Inflammatory macrophage (primary cell): ENCODE results near the gene ADCY9.
"Not testable (repeated sequence)": the region's sequence is repeated elsewhere in the genome, so short reads cannot be mapped to it uniquely, and the experiment has no call there.

Experiments
- DNase-seq, 2 donors: peaks; one replicate each; pipeline ENCODE4 v3.0.0-alpha.2; 2020 to 2022

Gene ADCY9

GRCh38 chr16:3949287-3949686 is 167.0 kb downstream of the ADCY9 start:
- no peak for DNase-seq

- DNase-seq: no peak
Observed at GRCh38 chr16:3948378-3948995, 167.8 kb downstream of the ADCY9 start.

- DNase-seq: no peak
Observed at GRCh38 chr16:3946604-3947180, 169.6 kb downstream of the ADCY9 start.

- DNase-seq: no peak
Observed at GRCh38 chr16:3945751-3946603, 170.3 kb downstream of the ADCY9 start.

DNA sequence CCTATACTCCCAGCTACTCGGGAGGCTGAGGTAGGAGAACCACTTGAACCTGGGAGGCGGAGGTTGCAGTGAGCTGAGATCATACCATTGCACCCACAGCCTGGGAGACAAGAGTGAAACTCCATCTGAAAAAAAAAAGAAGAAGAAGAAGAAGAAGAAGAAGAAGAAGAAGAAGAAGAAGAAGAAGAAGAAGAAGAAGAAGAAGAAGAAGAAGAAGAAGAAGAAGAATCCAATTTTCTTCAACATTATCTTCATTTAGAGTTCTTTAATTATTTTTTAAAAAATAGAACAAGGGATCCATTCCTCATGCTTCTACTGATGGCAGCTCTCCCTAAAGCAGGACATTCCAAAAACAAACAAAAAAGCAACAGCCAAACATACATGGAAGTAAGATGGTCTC is 171.8 kb downstream of the ADCY9 start:
- not testable (repeated sequence) for DNase-seq

DNA sequence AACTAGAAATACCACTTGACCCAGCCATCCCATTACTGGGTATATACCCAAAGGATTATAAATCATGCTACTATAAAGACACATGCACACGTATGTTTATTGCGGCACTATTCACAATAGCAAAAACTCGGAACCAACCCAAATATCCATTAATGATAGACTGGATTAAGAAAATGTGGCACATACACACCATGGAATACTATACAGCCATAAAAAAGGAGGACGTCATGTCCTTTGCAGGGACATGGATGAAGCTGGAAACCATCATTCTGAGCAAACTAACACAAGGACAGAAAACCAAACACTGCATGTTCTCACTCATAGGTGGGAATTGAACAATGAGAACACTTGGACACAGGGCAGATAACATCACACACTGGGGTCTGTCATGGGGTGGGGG is 174.1 kb downstream of the ADCY9 start:
- not testable (repeated sequence) for DNase-seq

- DNase-seq: peak; percentile 8 to 41
Observed at GRCh38 chr16:3938843-3939624, 177.2 kb downstream of the ADCY9 start.

DNA sequence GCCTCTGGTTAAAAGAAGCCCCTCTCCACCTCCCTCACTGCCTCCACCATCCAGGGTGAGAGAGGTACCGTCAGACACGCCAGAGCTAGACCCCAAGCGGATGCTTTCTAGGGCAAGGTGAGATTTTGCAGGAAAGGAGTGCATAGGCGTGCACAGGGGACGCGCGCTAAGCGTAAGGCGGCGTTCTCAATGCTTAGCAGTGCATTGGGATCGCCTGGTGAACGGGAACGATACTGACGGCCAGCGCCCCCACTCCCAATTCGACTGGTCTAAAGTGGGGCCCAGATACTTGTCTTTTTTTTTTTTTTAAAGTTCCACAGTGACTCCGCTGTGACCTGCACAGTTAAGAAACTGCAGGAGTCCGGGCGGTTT is 177.8 kb downstream of the ADCY9 start:
- no peak for DNase-seq

DNA sequence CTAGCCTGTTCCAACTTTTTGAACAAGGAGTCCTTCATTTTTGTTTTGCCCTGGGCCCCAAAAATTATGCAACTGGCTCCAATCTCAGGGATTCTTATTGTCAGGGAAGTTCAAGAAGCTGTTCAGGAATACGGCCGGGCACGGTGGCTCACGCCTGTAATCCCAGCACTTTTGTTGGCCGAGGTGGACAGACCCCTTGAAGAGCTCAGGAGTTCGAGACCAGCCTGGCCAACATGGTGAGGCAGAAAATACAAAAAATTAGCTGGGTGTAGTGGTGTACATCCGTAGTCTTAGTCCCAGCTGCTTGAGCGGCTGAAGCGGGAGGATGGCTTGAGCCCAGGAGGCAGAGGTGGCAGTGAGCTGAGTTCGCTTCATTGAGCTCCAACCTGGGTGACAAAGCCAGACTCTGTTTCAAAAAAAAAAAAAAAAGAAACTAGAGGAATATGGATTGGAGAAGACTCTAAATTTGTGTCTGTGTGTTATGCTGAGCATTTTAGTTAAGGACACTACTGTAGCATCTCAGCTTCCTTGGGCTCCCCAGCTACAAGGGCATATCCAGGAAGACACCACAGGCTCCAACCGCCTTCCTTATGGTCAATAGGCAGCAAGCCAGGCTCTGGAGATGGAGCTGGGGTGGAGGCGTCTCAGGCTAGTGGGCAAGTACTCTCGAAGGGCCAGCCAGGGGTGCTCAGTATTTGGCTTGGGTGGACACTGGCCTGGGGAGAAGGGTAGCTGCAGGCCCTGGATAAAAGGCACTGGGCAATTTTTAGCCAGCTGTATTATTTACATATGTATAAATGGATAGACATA is 179.0 kb downstream of the ADCY9 start:
- DNase-seq: no peak

DNA sequence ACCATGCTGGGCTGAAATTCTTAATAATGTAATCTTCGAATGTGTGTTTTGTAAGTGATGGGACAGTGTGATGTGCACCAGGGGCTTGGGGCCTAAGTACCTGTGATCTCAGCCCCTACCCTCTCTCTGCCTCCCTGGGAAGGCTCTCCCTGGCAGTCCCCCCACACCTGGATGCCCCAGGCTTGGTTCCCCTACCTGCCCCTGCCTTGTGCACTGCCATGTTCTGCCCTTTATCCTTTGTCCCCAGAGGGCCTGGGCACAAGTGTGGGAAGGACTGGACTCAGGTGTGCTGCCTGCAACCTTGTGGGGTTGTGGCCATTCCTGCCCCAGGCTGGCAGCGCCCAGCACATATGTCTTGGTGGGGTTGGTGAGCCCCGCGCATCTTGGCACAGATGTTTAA is 180.3 kb downstream of the ADCY9 start:
- no peak for DNase-seq

DNA sequence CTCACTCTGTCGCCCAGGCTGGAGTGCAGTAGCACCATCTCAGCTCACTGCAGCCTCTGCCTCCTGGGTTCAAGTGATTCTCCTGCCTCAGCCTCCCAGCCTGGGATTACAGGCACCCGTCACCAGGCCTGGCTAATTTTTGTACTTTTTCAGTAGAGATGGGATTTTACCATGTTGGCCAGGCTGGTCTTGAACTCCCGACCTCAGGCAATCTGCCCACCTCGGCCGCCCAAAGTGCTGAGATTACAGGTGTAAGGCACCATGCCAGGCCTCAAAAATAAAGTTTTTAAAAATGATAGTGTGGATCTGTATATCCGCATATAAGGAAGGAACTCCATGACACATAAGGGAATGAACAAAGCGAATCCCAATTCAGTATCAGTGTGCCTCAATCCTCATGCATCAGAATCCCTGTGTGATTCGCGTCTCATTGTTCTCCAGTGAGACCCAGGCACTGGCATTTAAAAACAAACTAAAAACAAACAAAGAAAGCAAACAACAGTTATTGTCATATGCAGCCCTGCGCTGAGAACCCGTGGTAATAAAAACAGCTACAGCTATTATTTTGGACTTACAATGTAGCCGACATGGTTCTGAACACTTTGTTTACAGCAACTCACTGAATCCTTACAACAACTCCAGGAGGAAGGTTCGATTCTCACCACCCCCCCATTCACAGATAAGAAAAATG is 181.6 kb downstream of the ADCY9 start:
- no peak for DNase-seq

GRCh38 chr16:3927147-3927546 is 189.1 kb downstream of the ADCY9 start:
- DNase-seq: not testable (repeated sequence)

- DNase-seq: no peak
Observed at GRCh38 chr16:3924763-3925162, 191.5 kb downstream of the ADCY9 start.

DNA sequence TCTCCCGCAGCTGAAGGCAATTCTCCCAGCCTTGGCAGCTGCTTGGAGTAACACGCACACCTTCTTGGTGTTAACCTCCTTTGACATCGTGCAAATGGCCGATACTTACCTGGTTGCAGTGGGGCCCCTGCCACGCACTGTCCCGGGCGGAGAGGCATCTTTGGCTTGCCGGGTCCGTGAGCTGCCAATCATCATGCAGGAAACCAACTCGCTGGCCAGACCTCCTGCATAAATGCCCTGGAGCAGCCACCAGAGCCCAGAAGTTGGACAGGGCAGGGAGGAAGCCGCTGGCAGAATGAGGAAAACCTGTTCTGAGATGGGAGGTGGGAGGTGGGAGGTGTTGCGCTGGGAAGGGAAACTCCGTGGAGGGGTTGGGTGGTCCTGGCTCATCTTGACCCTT is 194.0 kb downstream of the ADCY9 start:
- DNase-seq: no peak

DNA sequence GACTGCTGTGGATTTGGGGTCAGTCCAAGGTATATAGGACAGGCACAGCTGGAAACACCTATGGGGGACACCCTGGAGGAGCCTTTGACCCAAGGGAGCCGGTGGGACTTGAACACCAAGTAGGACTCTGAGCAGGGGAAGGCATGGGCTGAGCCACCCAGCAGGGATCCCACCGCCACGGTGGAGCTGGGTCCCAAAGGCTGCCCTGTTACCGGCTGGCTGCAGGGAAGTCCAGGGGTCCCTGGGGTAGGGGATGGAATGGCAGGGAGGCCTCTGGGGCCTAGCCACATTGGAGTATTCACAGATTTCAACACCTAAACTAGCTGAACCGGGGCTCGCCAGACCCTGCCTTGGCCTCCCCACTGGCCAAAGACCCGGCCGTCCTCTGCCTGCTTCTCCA is 196.0 kb downstream of the ADCY9 start:
- no peak for DNase-seq

DNA sequence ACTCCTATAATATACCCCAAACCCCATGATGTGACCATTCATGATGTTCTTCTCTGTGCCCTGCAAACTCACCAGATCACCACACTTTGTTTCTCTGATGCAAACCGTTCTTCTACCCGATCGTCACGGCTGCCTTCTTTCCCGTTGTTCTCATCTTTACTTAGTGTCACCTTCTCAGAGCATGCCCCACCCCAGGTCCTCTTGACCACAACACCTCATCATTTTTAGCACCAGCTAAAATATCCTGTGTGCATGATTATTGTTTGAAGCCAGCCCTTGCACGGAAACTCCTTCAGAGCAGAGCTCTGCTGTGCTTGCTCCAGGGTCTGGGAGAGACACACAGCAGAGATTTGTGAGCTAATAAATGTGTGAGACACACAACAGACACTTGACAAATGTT is 196.8 kb downstream of the ADCY9 start:
- no peak for DNase-seq

GRCh38 chr16:3915426-3916260 is 200.6 kb downstream of the ADCY9 start:
- no peak for DNase-seq

DNA sequence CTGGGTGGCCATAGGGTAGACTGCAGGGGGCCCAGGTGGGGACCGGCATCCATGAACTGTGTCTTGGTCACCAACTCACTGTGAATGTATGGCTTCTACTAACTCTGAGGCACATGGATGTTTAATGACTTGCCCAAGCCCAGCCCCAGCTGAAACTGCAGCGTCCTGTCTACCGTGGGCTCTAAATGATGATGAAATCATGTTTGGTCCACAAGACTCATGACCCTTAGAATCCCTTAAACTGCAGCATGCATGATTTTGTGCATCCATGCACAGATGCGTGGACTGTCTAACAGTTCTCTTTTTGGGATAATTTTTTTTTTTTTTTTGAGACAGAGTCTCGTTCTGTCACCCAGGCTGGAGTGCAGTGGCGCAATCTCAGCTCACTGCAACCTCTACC is 203.3 kb downstream of the ADCY9 start:
- DNase-seq: no peak
